B cell (primary cell): ENCODE results near the gene C15orf62. TPM values are rescaled to one million over a fixed set of nuclear protein-coding genes. Genes with fewer than 3 reads are reported as not detected.
A peak's percentile ranks its signal among the peaks of the same experiment; 100 is the strongest.

ENCODE experiments used
- ATAC-seq: fragments of 200-7000 bp; cut with Tn5 transposase; one replicate; pipeline ENCODE4 v1.10.0; 2021; ENCODE audit warnings: low read depth, mild to moderate bottlenecking, moderate number of reproducible peaks, moderate library complexity
- CTCF ChIA-PET: fragments of 350-600 bp; sonication (Branson Sonifier 250); formaldehyde crosslinking; loops from one replicate; lab custom pipeline; 2021; ENCODE audit warnings: antibody characterized with exemption, inconsistent platforms; lab: Charles Lee
- POLR2A ChIA-PET: fragments of 350-600 bp; sonication (Branson Sonifier 250); formaldehyde crosslinking; loops from one replicate; lab custom pipeline; 2021; ENCODE audit warnings: antibody characterized with exemption; lab: Charles Lee
- DNase-seq: peaks from one replicate; pipeline ENCODE4 v3.0.0; 2013
- H2AFZ ChIP-seq: 2 replicates; pipeline ENCODE4 v1.6.1; 2012; ENCODE audit warnings: mild to moderate bottlenecking, low read depth, low read length; ENCODE audit not compliant: insufficient read depth, poor library complexity, severe bottlenecking
- H3K27ac ChIP-seq, 2 donors: 1 replicate in 1 of 2; 2 replicates in 1 of 2; pipeline ENCODE4 v1.5.1; 2012 to 2013; ENCODE audit warnings: low read length in 2 of 2, mild to moderate bottlenecking in 2 of 2, moderate library complexity in 1 of 2
- H3K27me3 ChIP-seq, 4 experiments: fragments of 200-600 bp in 1 of 4; sonication (generic) in 1 of 4; replicated peaks in 1 of 4; 1 replicate in 2 of 4; 2 replicates in 2 of 4; pipeline versions ENCODE4 v1.6.1 to v1.7.0; 2013 to 2016; ENCODE audit warnings: low read length in 3 of 4, mild to moderate bottlenecking in 2 of 4, mixed read lengths in 1 of 4, moderate library complexity in 1 of 4; ENCODE audit not compliant: insufficient read depth in 4 of 4, control insufficient read depth in 3 of 4; ENCODE audit errors: control extremely low read depth in 1 of 4
- H3K36me3 ChIP-seq, 2 experiments: replicated peaks in 1 of 2; 1 replicate in 1 of 2; 2 replicates in 1 of 2; pipeline versions ENCODE4 v1.6.1 to v1.7.1; 2013; ENCODE audit warnings: low read length in 1 of 2; ENCODE audit not compliant: insufficient read depth in 2 of 2, control insufficient read depth in 1 of 2; ENCODE audit errors: control extremely low read depth in 1 of 2, extremely low read depth in 1 of 2
- H3K4me1 ChIP-seq, 2 donors: fragments of 200-600 bp in 1 of 2; sonication (generic) in 1 of 2; 1 replicate in 1 of 2; 2 replicates in 1 of 2; pipeline versions ENCODE4 v1.5.1 to v1.6.1; 2013 to 2017; ENCODE audit warnings: low read length in 2 of 2; ENCODE audit not compliant: control insufficient read depth in 2 of 2, insufficient read depth in 2 of 2
- H3K4me2 ChIP-seq: replicated peaks from 2 replicates; pipeline ENCODE3; 2012; ENCODE audit warnings: mild to moderate bottlenecking, low read depth, low read length; ENCODE audit not compliant: poor library complexity, severe bottlenecking
- H3K4me3 ChIP-seq, 5 experiments: fragments of 200-600 bp in 1 of 5; sonication (generic) in 1 of 5; 1 replicate in 3 of 5; 2 replicates in 2 of 5; pipeline versions ENCODE4 v1.5.1 to v1.7.0; 2011 to 2016; ENCODE audit warnings: low read length in 4 of 5, mild to moderate bottlenecking in 4 of 5, low read depth in 2 of 5, control low read depth in 1 of 5, moderate library complexity in 1 of 5; ENCODE audit not compliant: insufficient read depth in 1 of 5; ENCODE audit errors: control extremely low read depth in 1 of 5, extremely low read depth in 1 of 5
- H3K79me2 ChIP-seq: fragments of 200-600 bp; sonication (generic); one replicate; pipeline ENCODE4 v1.6.0; 2016; ENCODE audit warnings: low read length; ENCODE audit not compliant: control insufficient read depth, insufficient read depth
- H3K9ac ChIP-seq: fragments of 200-600 bp; sonication (generic); 2 replicates; pipeline ENCODE4 v1.6.1; 2017; ENCODE audit warnings: mild to moderate bottlenecking, low read length, moderate library complexity
- H3K9me3 ChIP-seq, 3 donors: one replicate each; pipeline versions ENCODE4 v1.6.1 to v1.7.1; 2013; ENCODE audit warnings: low read length in 2 of 3; ENCODE audit not compliant: control insufficient read depth in 2 of 3, insufficient read depth in 1 of 3; ENCODE audit errors: control extremely low read depth in 1 of 3
- H4K20me1 ChIP-seq: 2 replicates; pipeline ENCODE4 v1.6.0; 2012; ENCODE audit warnings: mild to moderate bottlenecking, low read length; ENCODE audit not compliant: insufficient read depth, control insufficient read depth, poor library complexity, severe bottlenecking
- H3K27ac Mint-ChIP-seq: one replicate; pipeline ENCODE4 v1.8.0; 2021; ENCODE audit warnings: mixed read lengths
- H3K27me3 Mint-ChIP-seq: one replicate; pipeline ENCODE4 v1.8.0; 2021; ENCODE audit warnings: mixed read lengths
- H3K4me1 Mint-ChIP-seq: one replicate; pipeline ENCODE4 v1.8.0; 2021; ENCODE audit warnings: mixed read lengths
- H3K4me3 Mint-ChIP-seq: one replicate; pipeline ENCODE4 v1.8.0; 2021; ENCODE audit warnings: mixed read lengths
- H3K9me3 Mint-ChIP-seq: one replicate; pipeline ENCODE4 v1.8.0; 2022; ENCODE audit warnings: mixed read lengths; ENCODE audit not compliant: insufficient read depth
- EZH2 ChIP-seq: IDR thresholded peaks from 2 replicates; pipeline ENCODE4 v1.6.1; 2012; ENCODE audit warnings: borderline replicate concordance, low read depth, mild to moderate bottlenecking, moderate library complexity, low read length; ENCODE audit not compliant: insufficient read depth, poor library complexity, severe bottlenecking
- WGBS: methylation state at CpG from one replicate; pipeline ENCODE4 v1.1.5; 2013; ENCODE audit warnings: missing lambda C conversion rate; ENCODE audit not compliant: insufficient coverage; 5-methylcytosine and 5-hydroxymethylcytosine counted together
- intact Hi-C: fragments of 100-400 bp; cut with micrococcal nuclease; formaldehyde crosslinking; loops from one replicate; pipeline ENCODE4 v1.10.0; 2022
- polyA plus RNA-seq: library from polyadenylated mRNA; depleted of rRNA; stranded (reverse); fragments of >200 nt; gene quantifications from 2 replicates; pipeline ENCODE4 v1.2.3, GENCODE V29; 2012
- total RNA-seq, 2 donors: library from RNA; stranded (reverse); fragments of 120-200 nt in 1 of 2; gene quantifications; 1 replicate in 1 of 2; 2 replicates in 1 of 2; pipeline versions ENCODE4 v1.2.3 to v1.2.4, GENCODE V29; 2013 to 2022
- TF ChIP-seq, protein P1 (sequence below): fragments of 200-600 bp; IDR thresholded peaks from one replicate; pipeline ENCODE4 v1.8.0; 2022; ENCODE audit warnings: antibody characterized with exemption, mild to moderate bottlenecking

C15orf62 gene
- total and polyA plus RNA-seq, 2 donors (not counting 1 experiment from before 2014, with no cell fraction given) = 0.30 to 9.5 TPM

GRCh38 chr15:40785814-40786213 is 16.0 kb downstream of the C15orf62 start:
- ATAC-seq (no peak), DNase-seq (no peak)
- peaks cover 2 to 3% of the 10 kb centered on the region in 2 experiments for H3K36me3 ChIP-seq
- no peak overlapping the region for H3K27ac ChIP-seq
- no peak overlapping the region for H3K4me3 ChIP-seq
- CTCF ChIA-PET = interaction anchor here (0.9 to 7.1 kb wide), 10 partner anchors 9 to 267 kb away, joined by 3 to 99 read pairs (median 6); partner anchors contain the start of genes C15orf62 and VPS18
- Mint-ChIP-seq H3K4me3 (no peak overlapping the region), H3K9me3 (no peaks in the 10 kb centered on the region), H3K4me1 (peaks cover 19% of the 10 kb centered on the region), H3K27me3 (no peaks in the 10 kb centered on the region), H3K27ac (no peak overlapping the region)
- POLR2A ChIA-PET = no interaction called here
- no peak for TF ChIP-seq EZH2
- TF ChIP-seq, protein P1, sequence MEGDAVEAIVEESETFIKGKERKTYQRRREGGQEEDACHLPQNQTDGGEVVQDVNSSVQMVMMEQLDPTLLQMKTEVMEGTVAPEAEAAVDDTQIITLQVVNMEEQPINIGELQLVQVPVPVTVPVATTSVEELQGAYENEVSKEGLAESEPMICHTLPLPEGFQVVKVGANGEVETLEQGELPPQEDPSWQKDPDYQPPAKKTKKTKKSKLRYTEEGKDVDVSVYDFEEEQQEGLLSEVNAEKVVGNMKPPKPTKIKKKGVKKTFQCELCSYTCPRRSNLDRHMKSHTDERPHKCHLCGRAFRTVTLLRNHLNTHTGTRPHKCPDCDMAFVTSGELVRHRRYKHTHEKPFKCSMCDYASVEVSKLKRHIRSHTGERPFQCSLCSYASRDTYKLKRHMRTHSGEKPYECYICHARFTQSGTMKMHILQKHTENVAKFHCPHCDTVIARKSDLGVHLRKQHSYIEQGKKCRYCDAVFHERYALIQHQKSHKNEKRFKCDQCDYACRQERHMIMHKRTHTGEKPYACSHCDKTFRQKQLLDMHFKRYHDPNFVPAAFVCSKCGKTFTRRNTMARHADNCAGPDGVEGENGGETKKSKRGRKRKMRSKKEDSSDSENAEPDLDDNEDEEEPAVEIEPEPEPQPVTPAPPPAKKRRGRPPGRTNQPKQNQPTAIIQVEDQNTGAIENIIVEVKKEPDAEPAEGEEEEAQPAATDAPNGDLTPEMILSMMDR = no peak
- H3K9me3 ChIP-seq = no peaks in the 10 kb centered on the region
- no peak overlapping the region for H2AFZ ChIP-seq
- no peak overlapping the region for H3K4me2 ChIP-seq
- 100% methylated on average over 1 of the region's 2 CpGs for WGBS
- H4K20me1 ChIP-seq = peaks cover 33% of the 10 kb centered on the region
- no peaks in the 10 kb centered on the region for H3K27me3 ChIP-seq
- peaks cover 8 to 11% of the 10 kb centered on the region in 2 donors for H3K4me1 ChIP-seq
- peaks cover 54% of the 10 kb centered on the region for H3K79me2 ChIP-seq
- no peak overlapping the region for H3K9ac ChIP-seq
- intact Hi-C loops = no loop called here

GRCh38 chr15:40787344-40787841 is 17.6 kb downstream of the C15orf62 start:
- peaks cover 8 to 11% of the 10 kb centered on the region in 2 donors for H3K4me1 ChIP-seq
- H3K79me2 ChIP-seq = peaks cover 60% of the 10 kb centered on the region
- Mint-ChIP-seq H3K4me1 (peaks cover 19% of the 10 kb centered on the region), H3K4me3 (no peak overlapping the region), H3K9me3 (no peaks in the 10 kb centered on the region), H3K27ac (peak overlapping the region; percentile 1), H3K27me3 (no peaks in the 10 kb centered on the region)
- TF ChIP-seq, protein P1 = no peak
- no peak for TF ChIP-seq EZH2
- no peak overlapping the region for H3K9ac ChIP-seq
- no peak overlapping the region for H3K4me3 ChIP-seq
- H3K4me2 ChIP-seq = no peak overlapping the region
- peak overlapping the region in 1 of 2 donors; percentile 28 for H3K27ac ChIP-seq
- DNase-seq (no peak), ATAC-seq (no peak)
- no peak overlapping the region for H2AFZ ChIP-seq
- no peaks in the 10 kb centered on the region for H3K9me3 ChIP-seq
- peaks cover 2 to 8% of the 10 kb centered on the region in 2 experiments for H3K36me3 ChIP-seq
- peaks cover 28% of the 10 kb centered on the region for H4K20me1 ChIP-seq
- H3K27me3 ChIP-seq = no peaks in the 10 kb centered on the region
- intact Hi-C loops = no loop called here
- WGBS = 55% methylated on average over 2 of the region's 4 CpGs
- ChIA-PET CTCF (interaction anchor here (0.6 to 2.4 kb wide), 4 partner anchors 11 to 199 kb away, joined by 3 to 7 read pairs (median 3); no protein-coding TSS in a partner anchor), POLR2A (no interaction called here)
